ENCODE data around the gene ALDH3A1.
A peak's percentile ranks its signal among the peaks of the same experiment; 100 is the strongest.
"Not testable (repeated sequence)": the region's sequence is repeated elsewhere in the genome, so short reads cannot be mapped to it uniquely, and the experiment has no call there.

The ALDH3A1 gene

GRCh38 chr17:19747829-19748806 lies at the start of gene ALDH3A1:
ALDH3A1 (minus strand) TSS chr17:19748298; CDS start chr17:19745129, 3,169 bp downstream.
- no peak for DNase-seq (ENCODE audit: low read depth)

- DNase-seq (ENCODE audit: low read depth), result no peak
These were observed 48.4 kb upstream of the ALDH3A1 start for GRCh38 chr17:19796457-19796856.

- DNase-seq (ENCODE audit: low read depth), result no peak
These were observed 43.9 kb upstream of the ALDH3A1 start for GRCh38 chr17:19791918-19792550.

GRCh38 chr17:19787733-19788357 lies 39.7 kb upstream of the ALDH3A1 start:
- DNase-seq (ENCODE audit: low read depth), result no peak

GRCh38 chr17:19785854-19786253 lies 37.8 kb upstream of the ALDH3A1 start:
- no peak for DNase-seq (ENCODE audit: low read depth)

GRCh38 chr17:19781488-19782458 lies 33.7 kb upstream of the ALDH3A1 start:
- DNase-seq (ENCODE audit: low read depth), result no peak

GRCh38 chr17:19780846-19781245 lies 32.7 kb upstream of the ALDH3A1 start:
- no peak for DNase-seq (ENCODE audit: low read depth)

- DNase-seq (ENCODE audit: low read depth), result no peak
These were observed 25.4 kb upstream of the ALDH3A1 start for GRCh38 chr17:19773534-19773933.

- DNase-seq (ENCODE audit: low read depth), result peak; percentile 7
These were observed 24.0 kb upstream of the ALDH3A1 start for GRCh38 chr17:19771971-19772630.

GRCh38 chr17:19770985-19771735 lies 23.1 kb upstream of the ALDH3A1 start:
- no peak for DNase-seq (ENCODE audit: low read depth)

- DNase-seq (ENCODE audit: low read depth), result no peak
These were observed 22.0 kb upstream of the ALDH3A1 start for GRCh38 chr17:19769946-19770652.

- no peak for DNase-seq (ENCODE audit: low read depth)
These were observed 20.1 kb upstream of the ALDH3A1 start for GRCh38 chr17:19768046-19768782.

- DNase-seq (ENCODE audit: low read depth), result peak; percentile 68
These were observed 18.5 kb upstream of the ALDH3A1 start for GRCh38 chr17:19766421-19767270.

GRCh38 chr17:19766016-19766415 lies 17.9 kb upstream of the ALDH3A1 start:
- no peak for DNase-seq (ENCODE audit: low read depth)

- not testable (repeated sequence) for DNase-seq (ENCODE audit: low read depth)
These were observed 15.9 kb upstream of the ALDH3A1 start for GRCh38 chr17:19763991-19764390.

GRCh38 chr17:19763416-19763815 lies 15.3 kb upstream of the ALDH3A1 start:
- no peak for DNase-seq (ENCODE audit: low read depth)

GRCh38 chr17:19762515-19762961 lies 14.4 kb upstream of the ALDH3A1 start:
- DNase-seq (ENCODE audit: low read depth), result peak; percentile 28

GRCh38 chr17:19760746-19761145 lies 12.6 kb upstream of the ALDH3A1 start:
- no peak for DNase-seq (ENCODE audit: low read depth)
